Activated CD8-positive, alpha-beta memory T cell treated with anti-CD3 and anti-CD28 coated beads for 1 hour (primary cell): ENCODE measurements around the gene PRR36.

ENCODE experiments used
- DNase-seq, 2 donors: peaks; one replicate each; pipeline ENCODE4 v3.0.0-alpha.2; 2020; ENCODE audit warnings: low read depth in 1 of 2; ENCODE audit errors: extremely low read depth in 1 of 2

The PRR36 gene

GRCh38 chr19:7913652-7914051, 39.5 kb upstream of the PRR36 start:
- no peak for DNase-seq

- no peak for DNase-seq
Observed at GRCh38 chr19:7912697-7913564, 38.7 kb upstream of the PRR36 start.

- no peak for DNase-seq
Observed at GRCh38 chr19:7912144-7912696, 38.0 kb upstream of the PRR36 start.

- no peak for DNase-seq
Observed at GRCh38 chr19:7911508-7912143, 37.4 kb upstream of the PRR36 start.

GRCh38 chr19:7910321-7911161, 36.4 kb upstream of the PRR36 start:
- DNase-seq, result no peak

- no peak for DNase-seq
Observed at GRCh38 chr19:7909471-7910067, 35.4 kb upstream of the PRR36 start.

GRCh38 chr19:7908742-7909461, 34.7 kb upstream of the PRR36 start:
- no peak for DNase-seq

DNA sequence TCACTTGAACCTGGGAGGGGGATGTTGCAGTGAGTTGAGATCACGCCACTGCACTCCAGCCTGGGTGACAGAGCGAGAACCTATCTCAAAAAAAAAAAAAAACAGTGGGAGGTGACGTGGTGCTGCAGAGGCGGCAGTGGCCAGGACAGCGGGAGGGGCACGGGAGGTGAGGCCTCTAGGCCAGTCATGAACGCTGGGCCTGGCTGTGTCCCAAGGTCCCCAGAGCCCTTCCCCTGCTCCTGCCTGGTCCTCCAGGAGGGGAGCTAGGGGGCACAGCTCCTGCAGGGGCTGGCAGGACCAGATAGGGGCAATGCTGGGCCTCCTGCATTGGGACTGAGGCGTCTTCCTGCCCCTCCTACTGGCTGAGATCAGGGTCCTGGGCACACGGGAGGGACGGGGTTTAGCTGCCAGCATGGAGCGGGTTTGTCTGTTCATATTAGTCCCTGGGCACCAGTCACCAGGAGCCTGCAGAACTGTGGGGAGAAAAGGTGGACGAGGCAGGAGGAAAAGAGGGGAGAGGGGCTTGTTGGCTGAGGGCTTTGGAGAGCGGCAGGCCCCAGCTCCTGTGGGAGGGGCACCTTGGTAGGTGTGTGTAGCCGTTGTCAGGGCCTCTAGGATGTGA, 34.0 kb upstream of the PRR36 start:
- no peak for DNase-seq

DNA sequence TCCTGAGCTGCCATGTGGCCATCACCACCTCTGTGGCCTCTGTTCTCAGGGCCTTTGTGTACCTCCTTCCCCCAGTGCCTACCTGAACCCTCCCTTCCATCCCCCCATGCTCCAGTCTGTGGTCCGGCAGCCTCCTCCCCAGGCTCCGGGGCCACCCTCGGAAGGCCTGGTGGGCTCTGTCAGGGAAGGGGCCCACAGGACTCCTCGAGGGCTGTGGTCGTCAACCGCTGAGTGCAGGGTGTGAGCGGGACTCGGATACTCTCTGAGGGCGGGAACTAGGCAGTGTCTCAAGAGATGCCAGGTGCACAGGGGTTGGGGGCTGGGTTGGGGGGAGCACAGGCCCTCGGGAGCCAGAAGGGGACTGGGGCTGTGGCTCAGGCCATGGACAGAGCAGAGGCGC, 33.4 kb upstream of the PRR36 start:
- DNase-seq, result no peak

DNA sequence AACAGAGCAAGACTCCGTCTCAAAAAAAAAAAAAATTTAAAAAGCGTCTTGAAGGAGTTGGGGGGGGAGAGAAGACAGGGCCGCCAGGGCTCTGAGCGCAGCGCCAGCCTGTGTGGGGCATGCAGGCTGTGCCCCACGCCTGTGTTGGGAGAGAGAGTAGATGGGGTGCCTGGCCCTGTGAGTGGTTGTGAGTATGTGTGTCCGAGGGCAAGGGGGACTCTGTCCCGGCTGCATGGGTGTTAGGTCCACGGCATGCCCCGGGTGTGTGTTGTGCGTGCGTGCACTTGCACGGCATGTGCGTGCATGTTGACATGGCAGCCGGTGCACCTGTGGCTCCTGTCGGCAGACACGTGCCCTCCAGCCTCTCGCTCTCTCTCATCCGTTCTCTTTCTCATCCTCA, 32.9 kb upstream of the PRR36 start:
- DNase-seq, result no peak

- no peak for DNase-seq
Observed at GRCh38 chr19:7905859-7906258, 31.7 kb upstream of the PRR36 start.

DNA sequence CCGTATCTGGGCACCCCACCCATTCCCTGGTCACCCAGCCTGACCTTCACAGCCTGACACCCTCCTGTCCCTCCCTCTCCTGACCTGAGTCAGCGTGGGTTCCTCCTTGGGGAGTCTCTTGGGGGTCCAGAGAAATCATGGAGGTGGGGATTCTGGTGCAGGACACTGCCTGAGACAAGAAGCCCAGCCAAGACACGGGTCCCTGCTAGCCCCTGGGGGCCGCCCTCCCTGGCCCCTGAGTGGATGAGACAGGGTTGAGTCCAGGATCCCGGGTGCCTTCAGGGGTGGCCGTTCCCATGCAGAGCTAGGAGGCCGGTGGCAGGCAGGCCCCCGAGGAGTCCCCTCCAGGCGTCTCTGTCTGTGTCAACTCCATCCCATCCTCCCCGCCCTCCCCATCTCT, 31.1 kb upstream of the PRR36 start:
- DNase-seq, result no peak

GRCh38 chr19:7904074-7905020, 30.2 kb upstream of the PRR36 start:
- DNase-seq, result peak in 1 of 2 donors; percentile 32

GRCh38 chr19:7903244-7904073, 29.3 kb upstream of the PRR36 start, which contains the start of gene MAP2K7:
TSS of gene MAP2K7 (plus strand) at chr19:7903877. CDS start at chr19:7903945, 68 bp downstream.
- peak; percentile 100 for DNase-seq

- no peak for DNase-seq
Observed at GRCh38 chr19:7902796-7903243, 28.6 kb upstream of the PRR36 start.

GRCh38 chr19:7901337-7901736, 27.1 kb upstream of the PRR36 start:
- DNase-seq, result no peak

DNA sequence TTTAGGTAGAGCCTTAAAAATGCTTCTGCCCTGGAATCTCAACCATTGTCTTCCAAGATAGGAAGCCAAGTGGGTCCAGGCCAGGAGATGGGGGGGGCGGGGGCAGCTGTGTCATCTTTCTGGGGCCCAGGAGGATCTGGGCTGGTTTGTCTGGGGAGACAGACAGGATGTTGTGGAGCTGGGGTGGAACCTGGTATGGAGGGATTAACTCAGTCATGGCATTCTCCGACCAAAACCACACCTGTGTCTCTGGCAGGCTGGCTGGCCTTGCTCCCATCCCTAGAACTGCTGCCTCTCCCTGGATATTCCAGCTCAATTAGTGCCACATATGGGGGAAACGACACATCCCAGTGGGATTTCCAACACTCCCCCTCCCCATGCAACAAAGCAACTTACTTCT, 26.7 kb upstream of the PRR36 start:
- no peak for DNase-seq
